GM23338 (cell line): ENCODE data around the gene EZH1. TPM values are rescaled to one million over a fixed set of nuclear protein-coding genes. Genes with fewer than 3 reads are reported as not detected.
"Not testable (repeated sequence)": the region's sequence is repeated elsewhere in the genome, so short reads cannot be mapped to it uniquely, and the experiment has no call there.

Source experiments
- ATAC-seq: fragments of 200-7000 bp; cut with Tn5 transposase; 3 replicates; pipeline ENCODE4 v1.9.1; 2020
- DNase-seq: peaks from one replicate; pipeline ENCODE4 v3.0.0-alpha.2; 2015; ENCODE audit warnings: low spot score
- H2AFZ ChIP-seq: fragments of 200-600 bp; sonication (generic); 2 replicates; pipeline ENCODE4 v1.8.0; 2016; ENCODE audit warnings: antibody characterized with exemption, mild to moderate bottlenecking, moderate library complexity
- H3F3A ChIP-seq: fragments of 200-600 bp; sonication (generic); replicated peaks from 2 replicates; pipeline ENCODE4 v1.8.0; 2017; ENCODE audit warnings: antibody characterized with exemption, mixed run types, low read depth
- H3K27ac ChIP-seq: fragments of 200-600 bp; sonication (generic); 2 replicates; pipeline ENCODE4 v1.6.1; 2016; ENCODE audit warnings: low read depth
- H3K27me3 ChIP-seq: fragments of 200-600 bp; sonication (generic); 2 replicates; pipeline ENCODE4 v1.8.0; 2016; ENCODE audit warnings: mild to moderate bottlenecking, mixed run types, moderate library complexity; ENCODE audit not compliant: insufficient read depth
- H3K36me3 ChIP-seq: fragments of 200-600 bp; sonication (generic); 2 replicates; pipeline ENCODE4 v1.8.0; 2016; ENCODE audit warnings: mild to moderate bottlenecking; ENCODE audit not compliant: insufficient read depth
- H3K4me1 ChIP-seq: fragments of 200-600 bp; sonication (generic); 2 replicates; pipeline ENCODE4 v1.8.0; 2016; ENCODE audit warnings: mild to moderate bottlenecking, moderate library complexity; ENCODE audit not compliant: insufficient read depth
- H3K4me2 ChIP-seq: fragments of 200-600 bp; sonication (generic); 2 replicates; pipeline ENCODE4 v1.7.1; 2017; ENCODE audit warnings: mixed run types
- H3K4me3 ChIP-seq: fragments of 200-600 bp; sonication (generic); 2 replicates; pipeline ENCODE4 v1.6.1; 2016; ENCODE audit warnings: mixed run types
- H3K79me2 ChIP-seq: fragments of 200-600 bp; sonication (generic); replicated peaks from 2 replicates; pipeline ENCODE4 v1.8.0; 2017; ENCODE audit warnings: mild to moderate bottlenecking; ENCODE audit not compliant: insufficient read depth
- H3K9me2 ChIP-seq: fragments of 200-600 bp; sonication (generic); 2 replicates; pipeline ENCODE4 v1.8.0; 2017; ENCODE audit not compliant: insufficient read depth
- H4K20me1 ChIP-seq: fragments of 200-600 bp; sonication (generic); replicated peaks from 2 replicates; pipeline ENCODE4 v1.8.0; 2017; ENCODE audit warnings: mild to moderate bottlenecking; ENCODE audit not compliant: insufficient read depth
- H3K27ac Mint-ChIP-seq: 2 replicates; pipeline ENCODE4 v1.8.0; 2020; ENCODE audit warnings: inconsistent platforms, mild to moderate bottlenecking, moderate library complexity, mixed read lengths
- H3K27me3 Mint-ChIP-seq: 3 replicates; pipeline ENCODE4 v1.8.0; 2022; ENCODE audit warnings: low read depth, mild to moderate bottlenecking, moderate library complexity, mixed read lengths, inconsistent platforms; ENCODE audit not compliant: insufficient read depth, poor library complexity
- H3K36me3 Mint-ChIP-seq: 3 replicates; pipeline ENCODE4 v1.8.0; 2021; ENCODE audit warnings: low read depth, mild to moderate bottlenecking, inconsistent platforms, moderate library complexity, mixed read lengths
- H3K4me1 Mint-ChIP-seq: 3 replicates; pipeline ENCODE4 v1.8.0; 2020; ENCODE audit warnings: mild to moderate bottlenecking, inconsistent platforms, mixed read lengths
- H3K4me3 Mint-ChIP-seq: 3 replicates; pipeline ENCODE4 v1.8.0; 2021; ENCODE audit warnings: moderate library complexity, mild to moderate bottlenecking, inconsistent platforms, mixed read lengths
- H3K9me3 Mint-ChIP-seq: 3 replicates; pipeline ENCODE4 v1.8.0; 2020; ENCODE audit warnings: moderate library complexity, mild to moderate bottlenecking, inconsistent platforms, mixed read lengths
- POLR2AphosphoS5 ChIP-seq: IDR thresholded peaks from 2 replicates; pipeline ENCODE4 v1.6.1; 2016; ENCODE audit warnings: antibody characterized with exemption, low read depth
- ZNF331 ChIP-seq: fragments of 250-450 bp; sonication (Bioruptor Pico); IDR thresholded peaks from 2 replicates; pipeline ENCODE4 v1.5.0; 2020; ENCODE audit warnings: low read depth, mild to moderate bottlenecking, moderate library complexity
- ZNF462 ChIP-seq: fragments of 250-450 bp; sonication (Bioruptor Pico); IDR thresholded peaks from 2 replicates; pipeline ENCODE4 v1.5.0; 2020; ENCODE audit warnings: mild to moderate bottlenecking, moderate library complexity
- polyA plus RNA-seq: library from polyadenylated mRNA; unstranded; fragments of >200 nt; fragmentation: Nextera tagmentation; extraction: Ambion mirVana; gene quantifications from 2 replicates; pipeline ENCODE4 v1.2.1, GENCODE V29; 2016
- total RNA-seq: library from RNA; depleted of rRNA; stranded (reverse); fragments of >200 nt; shearing (Covaris generic); gene quantifications from 2 replicates; pipeline ENCODE4 v1.2.3, GENCODE V29; 2014
- TF ChIP-seq, protein P1 (sequence below): IDR thresholded peaks from one replicate; pipeline ENCODE4 v1.6.1; 2018; ENCODE audit warnings: antibody characterized with exemption; ENCODE audit not compliant: unreplicated experiment

Gene EZH1
- total and polyA plus RNA-seq, 2 experiments from 2014 or later, result 16.9 to 18.0 TPM

GRCh38 chr17:42660692-42661345 is 84.0 kb downstream of the EZH1 start (continued):
- TF ChIP-seq, protein P1, sequence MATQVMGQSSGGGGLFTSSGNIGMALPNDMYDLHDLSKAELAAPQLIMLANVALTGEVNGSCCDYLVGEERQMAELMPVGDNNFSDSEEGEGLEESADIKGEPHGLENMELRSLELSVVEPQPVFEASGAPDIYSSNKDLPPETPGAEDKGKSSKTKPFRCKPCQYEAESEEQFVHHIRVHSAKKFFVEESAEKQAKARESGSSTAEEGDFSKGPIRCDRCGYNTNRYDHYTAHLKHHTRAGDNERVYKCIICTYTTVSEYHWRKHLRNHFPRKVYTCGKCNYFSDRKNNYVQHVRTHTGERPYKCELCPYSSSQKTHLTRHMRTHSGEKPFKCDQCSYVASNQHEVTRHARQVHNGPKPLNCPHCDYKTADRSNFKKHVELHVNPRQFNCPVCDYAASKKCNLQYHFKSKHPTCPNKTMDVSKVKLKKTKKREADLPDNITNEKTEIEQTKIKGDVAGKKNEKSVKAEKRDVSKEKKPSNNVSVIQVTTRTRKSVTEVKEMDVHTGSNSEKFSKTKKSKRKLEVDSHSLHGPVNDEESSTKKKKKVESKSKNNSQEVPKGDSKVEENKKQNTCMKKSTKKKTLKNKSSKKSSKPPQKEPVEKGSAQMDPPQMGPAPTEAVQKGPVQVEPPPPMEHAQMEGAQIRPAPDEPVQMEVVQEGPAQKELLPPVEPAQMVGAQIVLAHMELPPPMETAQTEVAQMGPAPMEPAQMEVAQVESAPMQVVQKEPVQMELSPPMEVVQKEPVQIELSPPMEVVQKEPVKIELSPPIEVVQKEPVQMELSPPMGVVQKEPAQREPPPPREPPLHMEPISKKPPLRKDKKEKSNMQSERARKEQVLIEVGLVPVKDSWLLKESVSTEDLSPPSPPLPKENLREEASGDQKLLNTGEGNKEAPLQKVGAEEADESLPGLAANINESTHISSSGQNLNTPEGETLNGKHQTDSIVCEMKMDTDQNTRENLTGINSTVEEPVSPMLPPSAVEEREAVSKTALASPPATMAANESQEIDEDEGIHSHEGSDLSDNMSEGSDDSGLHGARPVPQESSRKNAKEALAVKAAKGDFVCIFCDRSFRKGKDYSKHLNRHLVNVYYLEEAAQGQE, result no peak
- TF ChIP-seq ZNF331 (CRISPR knock-in tag), result no peak
- no peak for TF ChIP-seq POLR2AphosphoS5
- no peak for TF ChIP-seq ZNF462 (CRISPR knock-in tag)

- Histone ChIP-seq H3K27ac (0 out of 2 replicates have a peak overlapping the region, but pooled peaks have one; percentile 53), H3K4me2 (peak overlapping the region; percentile 98), H3K4me3 (peak overlapping the region; percentile 93)
- not testable (repeated sequence) for H3K79me2 ChIP-seq, H3K27me3 ChIP-seq, H4K20me1 ChIP-seq, H3K27ac Mint-ChIP-seq, H3K9me2 ChIP-seq, DNase-seq, H3K4me1 ChIP-seq, H3K4me1 Mint-ChIP-seq, H2AFZ ChIP-seq, H3K9me3 Mint-ChIP-seq, H3F3A ChIP-seq, H3K36me3 ChIP-seq
- ATAC-seq, result peak; percentile 76
- H3K36me3 Mint-ChIP-seq, result peaks cover 20% of the 10 kb centered on the region
- peak overlapping the region; percentile 87 for H3K4me3 Mint-ChIP-seq
- H3K27me3 Mint-ChIP-seq, result peaks cover 12% of the 10 kb centered on the region
Measured at GRCh38 chr17:42659932-42660274, 84.9 kb downstream of the EZH1 start.
